GM12878 (cell line): ENCODE data around the gene CSNK1G1. TPM values are rescaled to one million over a fixed set of nuclear protein-coding genes. Genes with fewer than 3 reads are reported as not detected.

Source experiments
- CHD2 ChIP-seq: IDR thresholded peaks from 2 replicates; pipeline ENCODE4 v1.6.1; 2011; ENCODE audit warnings: low read depth, low read length, improper control_type of control experiment, borderline replicate concordance
- CREM ChIP-seq: IDR thresholded peaks from 2 replicates; pipeline ENCODE4 v1.6.1; 2014; ENCODE audit warnings: antibody characterized with exemption, low read depth
- IRF4 ChIP-seq: IDR thresholded peaks from 2 replicates; pipeline ENCODE4 v1.6.1; 2011; ENCODE audit warnings: low read depth, low read length
- MTA2 ChIP-seq: fragments of 450-650 bp; IDR thresholded peaks from 2 replicates; pipeline ENCODE4 v1.6.1; 2016; ENCODE audit warnings: low read depth, mild to moderate bottlenecking, moderate library complexity
- POLR2A ChIP-seq: IDR thresholded peaks from 2 replicates; pipeline ENCODE4 v1.6.1; 2011; ENCODE audit warnings: low read depth, mild to moderate bottlenecking, low read length
- RAD21 ChIP-seq: IDR thresholded peaks from 2 replicates; pipeline ENCODE4 v1.6.1; 2011; ENCODE audit warnings: mild to moderate bottlenecking, low read depth, low read length, moderate library complexity; ENCODE audit not compliant: insufficient read depth
- ZBTB11 ChIP-seq: fragments of 450-650 bp; formaldehyde crosslinking; IDR thresholded peaks from 2 replicates; pipeline ENCODE4 v1.5.0; 2022; ENCODE audit warnings: mild to moderate bottlenecking, missing genetic modification characterization
- ZBTB40 ChIP-seq: fragments of 450-650 bp; IDR thresholded peaks from 2 replicates; pipeline ENCODE4 v1.6.1; 2016; ENCODE audit warnings: mild to moderate bottlenecking, moderate library complexity, borderline replicate concordance
- ZNF592 ChIP-seq: fragments of 450-650 bp; IDR thresholded peaks from 2 replicates; pipeline ENCODE4 v1.6.1; 2017; ENCODE audit warnings: mild to moderate bottlenecking, moderate library complexity
- polyA plus RNA-seq, 11 experiments: library from polyadenylated mRNA; depleted of rRNA in 4 of 11; unstranded in 6 of 11; stranded (reverse) in 5 of 11; fragments of >200 nt; fragmentation: Nextera tagmentation in 4 of 11; fragmentation: Illumina TruSeq in 1 of 11; extraction: Ambion mirVana in 4 of 11; extraction: Trizol in 1 of 11; gene quantifications; 1 replicate in 1 of 11; 2 replicates in 10 of 11; pipeline versions ENCODE4 v1.2.1 to v1.2.3, GENCODE V29; 2011 to 2016; ENCODE audit warnings: inconsistent platforms in 2 of 11, missing spikeins in 2 of 11, low read depth in 1 of 11
- total RNA-seq, 4 experiments: library from RNA; depleted of rRNA in 3 of 4; stranded (reverse); fragments of >200 nt in 3 of 4; fragmentation: Illumina TruSeq in 1 of 4; extraction: Trizol in 1 of 4; gene quantifications; 2 replicates each; pipeline versions ENCODE4 v1.2.1 to v1.2.3, GENCODE V29; 2013 to 2021

Gene CSNK1G1
- total and polyA plus RNA-seq, 10 of the 15 experiments (the other 5 are each of a cell fraction or from before 2014, with no cell fraction given): 6.1 to 23.4 (median 15.3) TPM

- no peak for TF ChIP-seq ZNF592
- no peak for TF ChIP-seq IRF4
- TF ChIP-seq ZBTB11 (CRISPR knock-in tag): no peak
- TF ChIP-seq RAD21: no peak
- TF ChIP-seq CREM: no peak
- no peak for TF ChIP-seq POLR2A
- TF ChIP-seq MTA2: no peak
- no peak for TF ChIP-seq ZBTB40
- TF ChIP-seq CHD2: no peak
Observed at GRCh38 chr15:64138331-64138941, 217.5 kb downstream of the CSNK1G1 start (continued).
